HCT116 (cell line): Measurements from ENCODE around the gene BATF3.

ENCODE experiments used
- CTCF ChIP-seq, 3 experiments: fragments of 200-600 bp in 1 of 3; sonication (generic) in 1 of 3; IDR thresholded peaks in 2 of 3; conservative IDR thresholded peaks in 1 of 3; 2 replicates each; pipeline ENCODE4 v1.5.1; 2012 to 2017; ENCODE audit warnings: low read depth in 2 of 3, low read length in 2 of 3, antibody characterized with exemption in 1 of 3, borderline replicate concordance in 1 of 3, control low read depth in 1 of 3, mild to moderate bottlenecking in 1 of 3, mixed read lengths in 1 of 3, mixed run types in 1 of 3, moderate library complexity in 1 of 3; ENCODE audit not compliant: insufficient read depth in 1 of 3
- EZH2 ChIP-seq: fragments of 200-600 bp; sonication (generic); IDR thresholded peaks from 2 replicates; pipeline ENCODE4 v1.6.1; 2017; ENCODE audit warnings: antibody characterized with exemption, mixed run types
- POLR2A ChIP-seq: IDR thresholded peaks from 2 replicates; pipeline ENCODE4 v1.7.0; 2011; ENCODE audit warnings: borderline replicate concordance; ENCODE audit not compliant: insufficient read depth, insufficient read length; ENCODE audit errors: extremely low read depth
- ZNF274 ChIP-seq: fragments of 200-500 bp; sonication (Bioruptor generic); IDR thresholded peaks from 2 replicates; pipeline ENCODE4 v1.6.1; 2014; ENCODE audit warnings: mild to moderate bottlenecking, low read depth, low read length, inconsistent platforms

- TF ChIP-seq EZH2 (no peak), ZNF274 (no peak), POLR2A (no peak), CTCF (IDR thresholded peaks at IDR 0.05 in 2 of 3, conservative IDR thresholded peaks at IDR 0.05 in 1 of 3; ENCODE audit: borderline replicate concordance in 1 of 3, insufficient read depth in 1 of 3, low read depth in 2 of 3, low read length in 2 of 3) (no peak)
Measured at GRCh38 chr1:212647004-212647403, 52.6 kb downstream of the BATF3 start.
